ENCODE measurements around the gene UGT1A9.

The UGT1A9 gene

GRCh38 chr2:233800208-233800607 lies 128.5 kb downstream of the UGT1A9 start:
- no peak for DNase-seq

GRCh38 chr2:233801357-233802131 lies 129.8 kb downstream of the UGT1A9 start:
- DNase-seq = no peak

GRCh38 chr2:233802132-233802815 lies 130.6 kb downstream of the UGT1A9 start:
- no peak for DNase-seq

GRCh38 chr2:233803292-233803911 lies 131.7 kb downstream of the UGT1A9 start:
- no peak for DNase-seq

GRCh38 chr2:233803994-233804393 lies 132.3 kb downstream of the UGT1A9 start:
- no peak for DNase-seq

- no peak for DNase-seq
These were observed 135.6 kb downstream of the UGT1A9 start for GRCh38 chr2:233807215-233807865.

DNA sequence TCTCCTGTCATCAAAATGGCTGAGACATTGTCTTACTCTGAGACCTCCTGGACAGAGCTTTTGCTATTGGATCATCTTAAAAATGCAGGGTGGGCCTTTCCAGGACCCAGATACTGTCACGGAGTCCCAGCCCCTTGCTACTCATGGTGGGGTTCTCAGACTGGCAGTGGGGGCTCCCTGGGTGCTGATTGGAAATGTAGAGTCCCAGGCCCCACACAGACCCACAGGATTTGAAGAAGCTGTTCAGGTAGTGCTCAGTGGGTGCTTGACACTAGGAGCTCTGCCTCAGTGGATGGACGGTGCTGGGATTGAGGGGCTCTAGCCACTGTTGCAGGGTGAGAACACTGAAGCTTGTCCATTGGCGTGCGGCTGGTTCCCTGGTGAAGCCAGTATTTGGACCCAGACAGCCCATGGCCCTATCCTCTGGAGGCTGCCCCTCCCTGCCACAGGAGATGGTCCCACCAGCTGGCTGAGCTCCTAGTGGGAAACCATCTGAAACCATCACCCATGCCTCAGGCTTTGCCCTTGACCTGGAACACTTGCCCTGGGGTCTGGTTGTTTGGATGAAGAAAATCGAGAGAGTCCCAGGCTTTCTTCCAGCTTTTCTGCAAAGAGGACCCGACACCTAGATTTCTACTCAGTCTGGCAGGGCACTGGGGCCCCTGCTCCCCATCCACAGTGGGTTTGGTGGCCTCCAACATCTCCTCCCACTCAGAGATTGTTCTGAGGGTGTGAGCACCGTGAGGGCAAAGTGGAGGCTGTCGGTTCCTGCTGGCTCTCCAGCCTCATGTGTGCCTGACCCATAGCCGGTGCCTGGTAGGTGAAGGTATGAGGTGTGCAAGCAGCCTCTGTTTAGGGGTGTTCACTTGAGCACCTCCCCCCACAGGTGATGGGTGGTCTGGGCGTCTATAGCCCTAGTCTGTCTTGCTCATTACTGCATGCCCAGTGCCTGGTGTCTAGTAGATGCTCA lies 136.6 kb downstream of the UGT1A9 start:
- DNase-seq = no peak

- DNase-seq = no peak
These were observed 138.7 kb downstream of the UGT1A9 start for GRCh38 chr2:233810385-233810784.

DNA sequence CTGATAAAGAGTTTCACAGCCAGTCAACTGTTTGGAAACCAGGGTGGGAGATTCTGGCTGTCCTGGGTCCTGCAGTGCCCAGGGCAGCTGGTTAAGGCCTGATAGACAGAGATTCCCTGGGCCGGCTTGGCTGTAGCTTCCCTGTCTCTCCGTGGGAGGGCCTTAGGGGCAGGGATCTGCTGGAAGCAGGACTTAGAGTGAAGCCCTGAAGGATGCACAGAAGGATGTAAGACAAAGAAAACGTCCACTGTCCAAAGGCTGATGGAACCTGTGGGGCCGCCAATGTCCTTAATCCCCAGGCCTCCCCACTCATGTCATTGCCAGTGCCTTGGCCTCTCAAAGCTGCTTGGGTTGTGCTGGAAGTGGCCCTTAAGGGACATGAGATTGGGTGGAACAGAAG lies 139.4 kb downstream of the UGT1A9 start:
- DNase-seq = no peak

DNA sequence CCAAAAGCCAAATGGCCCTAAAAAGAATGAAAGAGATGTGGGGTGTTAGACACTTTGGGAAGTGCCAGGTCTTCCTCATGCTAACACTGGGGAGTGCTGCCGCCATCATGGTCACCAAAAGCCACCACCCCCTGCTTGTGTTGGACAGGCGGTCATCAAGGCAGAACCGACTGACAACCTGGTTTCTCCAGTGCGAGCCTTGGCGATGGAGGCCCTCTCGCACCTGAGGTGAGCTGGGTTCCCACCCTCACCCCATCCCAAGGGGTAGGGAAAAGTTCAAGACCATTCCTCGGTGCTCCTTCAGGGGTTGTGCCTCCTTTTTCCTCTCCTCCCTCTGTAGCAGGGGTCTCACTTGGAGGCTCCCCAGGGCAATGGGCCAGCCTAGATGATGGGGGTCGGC lies 140.0 kb downstream of the UGT1A9 start:
- no peak for DNase-seq

GRCh38 chr2:233813236-233814055 lies 141.7 kb downstream of the UGT1A9 start:
- no peak for DNase-seq

DNA sequence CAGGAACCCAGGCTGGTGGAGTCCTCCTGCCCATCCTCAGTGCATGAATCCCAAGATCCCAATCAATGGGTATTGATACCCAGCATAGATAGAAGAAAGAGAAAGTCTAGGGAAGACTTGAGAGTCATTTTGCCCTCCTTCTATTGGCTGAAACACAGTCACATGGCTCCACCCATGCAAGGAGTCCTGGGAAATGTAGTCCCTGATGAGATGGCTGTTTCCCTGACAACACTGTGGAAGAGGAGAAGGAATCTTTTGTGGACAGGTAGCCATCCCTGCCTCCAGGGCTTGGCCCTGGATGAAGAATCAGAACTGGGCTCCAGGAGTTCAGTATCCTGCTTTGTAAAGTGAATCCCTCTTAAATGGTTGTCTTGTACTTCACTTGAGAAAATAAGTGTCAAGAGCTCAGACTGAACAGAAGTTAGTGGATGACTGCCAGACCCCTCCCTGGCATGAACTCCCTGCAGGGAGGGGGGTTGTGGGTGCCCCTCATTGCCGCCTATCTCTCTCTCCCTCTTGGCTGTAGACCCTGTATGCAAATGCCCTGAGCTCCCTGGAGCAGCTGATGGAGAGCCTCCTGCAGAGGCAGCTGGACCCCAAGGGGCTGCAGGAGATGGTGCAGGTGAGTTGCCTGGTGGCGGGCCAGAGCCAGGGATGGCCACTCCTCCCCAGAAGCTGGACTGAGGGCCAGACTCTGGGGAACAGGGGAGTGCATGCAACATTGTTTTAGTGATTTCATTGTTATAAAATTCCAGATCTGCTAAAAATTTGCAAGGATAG lies 142.5 kb downstream of the UGT1A9 start:
- DNase-seq = no peak

DNA sequence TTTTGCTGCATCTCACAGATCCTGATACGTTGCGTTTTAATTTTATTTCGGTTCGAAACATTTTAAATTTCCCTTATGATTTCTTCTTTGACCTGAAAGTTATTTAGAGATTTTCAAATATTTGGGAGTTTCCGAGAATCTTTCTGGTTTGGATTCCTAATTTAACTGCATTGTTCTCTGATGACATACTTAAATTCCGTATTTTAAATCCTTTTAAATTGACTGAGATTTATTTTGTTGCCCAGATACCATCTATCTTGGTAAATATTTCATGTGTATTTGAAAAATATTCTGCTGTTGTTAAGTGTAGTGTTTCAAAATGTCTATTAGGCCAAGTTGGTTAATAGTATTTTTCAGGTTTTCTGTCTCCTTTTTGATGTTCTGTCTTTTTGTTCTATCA lies 144.2 kb downstream of the UGT1A9 start:
- no peak for DNase-seq

DNA sequence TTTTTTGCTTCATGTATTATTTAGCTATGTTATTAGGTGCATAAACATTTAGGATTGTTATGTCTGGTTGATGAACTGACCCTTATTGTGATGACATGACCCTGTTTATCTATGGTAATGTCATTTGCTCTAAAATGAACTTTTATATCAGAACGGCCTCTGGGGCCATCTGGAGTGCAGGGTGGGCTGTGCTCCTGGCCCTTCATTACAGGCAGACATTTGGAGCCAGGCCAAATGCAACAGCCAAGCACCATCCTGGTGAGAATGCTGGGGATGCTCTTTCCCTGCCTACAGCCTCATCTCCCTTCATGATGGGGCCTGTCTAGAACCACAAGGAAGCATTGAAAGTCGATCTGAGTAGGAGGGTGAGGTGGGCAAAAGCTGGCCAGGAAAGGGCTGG lies 144.6 kb downstream of the UGT1A9 start:
- DNase-seq = no peak

GRCh38 chr2:233816771-233817170 lies 145.1 kb downstream of the UGT1A9 start:
- DNase-seq = no peak

DNA sequence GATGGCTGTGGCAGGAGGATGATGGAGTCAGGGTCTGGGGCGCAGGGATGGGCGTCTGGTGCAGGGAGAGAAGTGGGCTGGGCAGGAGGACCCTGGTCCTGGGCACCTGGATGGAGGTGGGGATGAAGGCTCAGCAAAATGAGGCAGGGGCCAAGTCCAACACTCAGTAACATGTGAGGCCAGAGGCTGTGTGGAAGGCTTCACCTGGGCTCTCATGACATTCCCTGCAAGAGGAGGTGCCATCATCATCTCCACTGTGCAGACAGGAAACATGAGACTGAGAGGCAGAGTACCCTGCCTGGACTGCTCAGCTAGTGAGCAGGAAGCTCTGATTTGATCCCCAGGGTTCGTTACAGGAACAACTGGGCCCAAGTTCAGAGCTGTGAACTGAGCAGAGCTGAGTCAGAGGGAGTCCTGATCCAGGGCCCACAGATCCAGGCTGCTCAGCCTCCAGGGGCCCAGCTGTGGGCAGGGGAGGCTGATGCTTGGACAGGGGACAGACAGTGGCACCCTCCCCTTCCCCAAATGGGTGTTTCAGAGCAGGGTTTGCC lies 145.7 kb downstream of the UGT1A9 start:
- DNase-seq = no peak

DNA sequence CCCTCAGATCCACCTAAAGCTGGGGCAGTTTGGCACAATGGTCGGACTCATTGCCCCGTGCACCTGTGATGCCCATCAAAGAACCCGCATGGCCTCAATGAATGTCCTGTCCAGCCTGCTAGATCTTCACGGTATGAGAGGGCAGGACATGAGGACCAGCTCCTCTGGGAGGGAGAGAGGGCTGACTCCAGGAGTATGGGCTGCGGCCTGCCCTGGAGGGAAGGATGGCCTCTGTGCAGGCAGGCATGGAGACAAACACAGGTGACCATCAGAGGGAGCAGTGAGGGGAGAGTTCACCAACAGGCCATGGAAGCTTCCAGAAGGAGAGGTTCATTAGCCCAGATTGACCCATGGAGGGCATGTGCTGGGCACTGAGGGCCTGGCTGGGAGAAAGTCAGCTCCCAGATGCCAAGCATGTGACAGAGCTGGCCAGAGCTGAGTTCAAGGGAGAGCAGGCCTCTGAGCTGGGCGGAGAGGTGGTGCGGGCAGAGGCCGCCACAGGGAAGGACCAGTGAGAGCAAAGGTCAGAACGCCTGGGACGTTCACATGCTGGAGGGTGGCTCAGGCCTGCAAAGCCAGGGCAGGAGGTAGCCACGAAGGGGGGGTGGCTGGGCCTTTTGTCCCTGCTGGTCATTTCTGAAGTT lies 146.4 kb downstream of the UGT1A9 start:
- DNase-seq = no peak

DNA sequence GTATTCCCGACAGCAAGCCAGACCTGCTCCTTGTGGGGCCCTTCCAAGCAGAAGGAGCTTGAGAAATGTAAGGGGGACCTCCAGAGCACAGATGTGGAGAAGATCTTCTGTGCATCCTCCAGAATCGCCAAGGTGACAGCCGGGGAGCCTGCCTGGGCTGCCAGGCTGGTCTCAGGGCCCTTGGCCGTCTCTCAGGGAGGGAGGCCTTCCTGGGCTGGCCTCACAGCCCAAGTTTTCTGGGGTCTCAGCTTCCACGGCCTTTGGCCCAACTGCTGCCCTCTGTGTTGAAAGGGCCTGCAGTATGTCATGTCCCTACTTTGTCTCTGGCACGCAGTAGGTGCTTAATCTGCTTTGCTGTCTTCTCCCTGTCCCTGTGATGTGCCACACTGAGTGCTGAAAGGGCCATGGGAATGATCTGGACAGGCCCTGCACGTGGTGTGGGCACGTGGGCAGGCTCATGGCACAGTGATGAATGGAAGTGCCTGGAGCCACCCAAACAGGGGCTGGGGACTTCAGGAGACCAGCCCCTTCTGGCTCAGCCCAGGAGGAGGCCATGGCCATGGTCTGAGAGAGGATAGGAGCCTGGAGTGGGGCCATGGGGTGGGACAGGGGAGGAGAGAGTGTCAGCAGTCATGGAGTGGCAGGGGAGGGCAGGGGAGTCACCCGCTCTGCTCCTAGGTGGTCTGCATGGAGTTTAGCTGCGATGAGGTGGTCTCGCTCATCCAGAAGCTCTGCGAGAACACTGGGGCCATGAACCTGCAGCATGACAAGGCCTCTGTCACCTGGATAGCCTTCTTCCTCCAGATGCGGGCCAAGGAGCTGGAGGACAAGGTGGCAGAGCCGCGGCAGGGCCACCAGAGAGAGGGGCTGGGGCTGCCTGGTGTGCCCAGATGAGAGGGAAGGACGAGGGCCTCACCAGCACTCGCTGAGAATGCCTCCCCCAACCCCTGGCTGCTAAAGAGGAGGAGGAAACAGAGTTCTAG lies 147.2 kb downstream of the UGT1A9 start:
- no peak for DNase-seq
